CD4-positive, alpha-beta memory T cell (primary cell): ENCODE data around the gene TRIM75. TPM values are rescaled to one million over a fixed set of nuclear protein-coding genes. Genes with fewer than 3 reads are reported as not detected.
"Not testable (repeated sequence)": the region's sequence is repeated elsewhere in the genome, so short reads cannot be mapped to it uniquely, and the experiment has no call there.

ENCODE experiments used
- CTCF ChIA-PET: fragments of 350-600 bp; sonication (Branson Sonifier 250); formaldehyde crosslinking; loops from one replicate; lab custom pipeline; 2021; ENCODE audit warnings: inconsistent platforms; ENCODE audit not compliant: partially characterized antibody; lab: Charles Lee
- POLR2A ChIA-PET: fragments of 350-600 bp; sonication (Branson Sonifier 250); formaldehyde crosslinking; loops from one replicate; lab custom pipeline; 2021; ENCODE audit not compliant: partially characterized antibody; lab: Charles Lee
- DNase-seq, 5 donors: peaks; one replicate each; pipeline versions ENCODE4 v3.0.0 to v3.0.0-alpha.2; 2020 to 2022; ENCODE audit warnings: mixed read lengths in 1 of 5
- H3K27ac ChIP-seq: one replicate; pipeline ENCODE4 v1.7.0; 2013; ENCODE audit warnings: low read depth, low read length
- H3K27me3 ChIP-seq: 2 replicates; pipeline ENCODE4 v1.7.0; 2013; ENCODE audit warnings: mild to moderate bottlenecking, low read length, moderate library complexity; ENCODE audit not compliant: insufficient read depth
- H3K36me3 ChIP-seq: 2 replicates; pipeline ENCODE4 v1.7.0; 2013; ENCODE audit warnings: mild to moderate bottlenecking, low read length, moderate library complexity; ENCODE audit not compliant: insufficient read depth
- H3K4me1 ChIP-seq: 2 replicates; pipeline ENCODE4 v1.7.0; 2013; ENCODE audit warnings: mild to moderate bottlenecking, low read length, moderate library complexity; ENCODE audit not compliant: insufficient read depth
- H3K4me3 ChIP-seq, 2 donors: one replicate each; pipeline ENCODE4 v1.7.0; 2013; ENCODE audit warnings: low read length in 2 of 2, mild to moderate bottlenecking in 1 of 2
- H3K9me3 ChIP-seq, 2 donors: one replicate each; pipeline ENCODE4 v1.7.0; 2013; ENCODE audit warnings: low read length in 2 of 2, control low read depth in 1 of 2; ENCODE audit not compliant: control insufficient read depth in 1 of 2
- H3K27ac Mint-ChIP-seq, 7 donors: one replicate each; pipeline ENCODE4 v1.8.0; 2020 to 2021; ENCODE audit warnings: mixed read lengths in 7 of 7, mild to moderate bottlenecking in 6 of 7, inconsistent platforms in 3 of 7, moderate library complexity in 3 of 7
- H3K27me3 Mint-ChIP-seq, 2 donors: one replicate each; pipeline ENCODE4 v1.8.0; 2020 to 2021; ENCODE audit warnings: mixed read lengths in 2 of 2
- H3K36me3 Mint-ChIP-seq, 2 donors: one replicate each; pipeline ENCODE4 v1.8.0; 2020 to 2021; ENCODE audit warnings: mixed read lengths in 2 of 2, inconsistent platforms in 1 of 2, mild to moderate bottlenecking in 1 of 2
- H3K4me1 Mint-ChIP-seq, 4 donors: one replicate each; pipeline ENCODE4 v1.8.0; 2020 to 2021; ENCODE audit warnings: mixed read lengths in 4 of 4, mild to moderate bottlenecking in 1 of 4
- H3K4me3 Mint-ChIP-seq, 8 donors: one replicate each; pipeline ENCODE4 v1.8.0; 2020 to 2021; ENCODE audit warnings: mixed read lengths in 8 of 8, mild to moderate bottlenecking in 7 of 8, moderate library complexity in 6 of 8, inconsistent platforms in 3 of 8
- H3K9me3 Mint-ChIP-seq, 8 donors: one replicate each; pipeline ENCODE4 v1.8.0; 2020 to 2021; ENCODE audit warnings: mixed read lengths in 8 of 8, mild to moderate bottlenecking in 5 of 8, inconsistent platforms in 3 of 8, moderate library complexity in 1 of 8
- intact Hi-C: fragments of 100-400 bp; cut with micrococcal nuclease; formaldehyde crosslinking; loops from one replicate; pipeline ENCODE4 v1.15.1; 2023
- polyA plus RNA-seq, 2 donors: library from polyadenylated mRNA; unstranded; fragments of 300-500 nt; fragmentation: Illumina TruSeq; gene quantifications; one replicate each; pipeline ENCODE4 v1.2.3, GENCODE V29; 2021
- total RNA-seq, 2 experiments: library from RNA; stranded (reverse); gene quantifications; one replicate each; pipeline ENCODE4 v1.2.3, GENCODE V29; 2021

Gene TRIM75
- total and polyA plus RNA-seq, 4 experiments from 2014 or later, result not detected

DNA sequence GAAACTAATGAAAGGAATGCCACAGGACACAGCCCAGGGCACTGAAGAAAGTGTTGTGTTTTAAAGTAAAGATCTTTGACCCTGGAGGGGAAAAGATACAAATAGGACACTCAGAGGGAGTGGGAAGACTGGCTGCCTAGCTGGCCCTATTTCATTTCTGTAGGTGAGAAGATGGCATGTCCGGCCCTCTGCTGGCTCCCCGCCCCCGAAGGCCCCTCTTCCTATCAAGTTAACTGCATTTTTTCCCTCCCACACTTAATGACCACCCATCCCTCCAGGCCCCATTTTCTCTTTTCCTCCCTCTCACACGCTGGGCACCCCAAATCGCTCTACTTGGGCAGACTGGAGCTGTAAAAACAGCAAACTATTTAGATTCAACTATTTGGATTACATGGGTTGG lies 5.5 kb upstream of the TRIM75 start:
- peaks cover 0 to 4% of the 10 kb centered on the region in 2 donors for H3K27me3 Mint-ChIP-seq
- no peaks in the 10 kb centered on the region for H3K36me3 Mint-ChIP-seq
- no peaks in the 10 kb centered on the region for H3K9me3 ChIP-seq
- no peaks in the 10 kb centered on the region for H3K36me3 ChIP-seq
- intact Hi-C loops, result no loop called here
- H3K9me3 Mint-ChIP-seq, result peaks cover 0 to 1% (median 0%) of the 10 kb centered on the region in 8 donors
- ChIA-PET CTCF (no interaction called here), POLR2A (no interaction called here)
- H3K27me3 ChIP-seq, result no peaks in the 10 kb centered on the region
- H3K4me3 ChIP-seq, result no peak overlapping the region
- H3K4me1 Mint-ChIP-seq, result no peaks in the 10 kb centered on the region
- no peaks in the 10 kb centered on the region for H3K4me1 ChIP-seq
- H3K27ac ChIP-seq, result no peak overlapping the region
- DNase-seq, result no peak
- no peak overlapping the region for H3K4me3 Mint-ChIP-seq
- no peak overlapping the region for H3K27ac Mint-ChIP-seq

- POLR2A ChIA-PET, result no interaction called here
- Histone ChIP-seq H3K4me3 (no peak overlapping the region), H3K27ac (no peak overlapping the region), H3K36me3 (no peaks in the 10 kb centered on the region), H3K4me1 (no peaks in the 10 kb centered on the region), H3K9me3 (no peaks in the 10 kb centered on the region), H3K27me3 (no peaks in the 10 kb centered on the region)
- Mint-ChIP-seq H3K27me3 (peaks cover 0 to 2% of the 10 kb centered on the region in 2 donors), H3K4me1 (no peaks in the 10 kb centered on the region), H3K36me3 (no peaks in the 10 kb centered on the region), H3K27ac (no peak overlapping the region), H3K9me3 (no peaks in the 10 kb centered on the region), H3K4me3 (no peak overlapping the region)
- DNase-seq, result no peak
- intact Hi-C loops, result no loop called here
- CTCF ChIA-PET, result no interaction called here
These were observed 1.0 kb upstream of the TRIM75 start for GRCh38 chr4:165052627-165053026.

DNA sequence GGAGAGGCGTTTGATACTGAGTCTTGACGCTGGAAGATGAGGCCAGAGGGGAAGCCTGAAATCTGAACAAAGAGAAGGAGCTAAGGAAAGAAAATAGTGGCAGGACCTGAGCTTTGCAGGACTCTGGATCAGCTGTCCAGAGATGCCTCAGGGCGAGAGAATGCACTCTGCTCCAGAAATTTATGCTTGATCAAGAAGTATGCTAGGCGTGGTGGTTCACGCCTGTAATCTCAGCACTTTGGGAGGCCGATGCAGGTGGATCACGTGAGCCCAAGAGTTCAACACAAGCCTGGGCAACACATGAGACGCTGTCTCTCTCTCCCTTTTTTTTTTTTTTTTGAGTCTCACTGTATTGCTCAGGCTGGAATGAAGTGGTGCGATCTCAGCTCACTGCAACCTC lies 1.9 kb downstream of the TRIM75 start:
- POLR2A ChIA-PET, result no interaction called here

GRCh38 chr4:165058666-165059065 lies 5.0 kb downstream of the TRIM75 start:
- no peaks in the 10 kb centered on the region for H3K4me1 Mint-ChIP-seq
- H3K36me3 Mint-ChIP-seq, result no peaks in the 10 kb centered on the region
- Histone ChIP-seq H3K4me3 (no peak overlapping the region), H3K9me3 (no peaks in the 10 kb centered on the region), H3K27ac (no peak overlapping the region), H3K27me3 (no peaks in the 10 kb centered on the region), H3K36me3 (no peaks in the 10 kb centered on the region), H3K4me1 (no peaks in the 10 kb centered on the region)
- H3K9me3 Mint-ChIP-seq, result no peaks in the 10 kb centered on the region
- no peak for DNase-seq
- H3K27ac Mint-ChIP-seq, result no peak overlapping the region
- no peak overlapping the region for H3K4me3 Mint-ChIP-seq
- ChIA-PET POLR2A (no interaction called here), CTCF (no interaction called here)
- peaks cover 0 to 5% of the 10 kb centered on the region in 2 donors for H3K27me3 Mint-ChIP-seq
- intact Hi-C loops, result no loop called here

More for the DNA sequence above, 1.9 kb downstream of the TRIM75 start:
- Histone ChIP-seq H3K4me1 (no peaks in the 10 kb centered on the region), H3K27me3 (no peaks in the 10 kb centered on the region), H3K27ac (no peak overlapping the region), H3K9me3 (no peaks in the 10 kb centered on the region), H3K4me3 (no peak overlapping the region), H3K36me3 (no peaks in the 10 kb centered on the region)
- no peaks in the 10 kb centered on the region for H3K9me3 Mint-ChIP-seq
- DNase-seq, result no peak
- H3K4me1 Mint-ChIP-seq, result no peaks in the 10 kb centered on the region
- H3K4me3 Mint-ChIP-seq, result no peak overlapping the region
- H3K36me3 Mint-ChIP-seq, result no peaks in the 10 kb centered on the region
- intact Hi-C loops, result no loop called here
- CTCF ChIA-PET, result interaction anchor here (0.6 kb wide), 1 partner anchor 30 kb away, joined by 3 read pairs; no protein-coding TSS in a partner anchor
- no peak overlapping the region for H3K27ac Mint-ChIP-seq
- H3K27me3 Mint-ChIP-seq, result peaks cover 0 to 5% of the 10 kb centered on the region in 2 donors

- no peaks in the 10 kb centered on the region for H3K4me1 ChIP-seq
- no peaks in the 10 kb centered on the region for H3K36me3 ChIP-seq
- ChIA-PET CTCF (no interaction called here), POLR2A (no interaction called here)
- Mint-ChIP-seq H3K9me3 (no peaks in the 10 kb centered on the region), H3K27me3 (peaks cover 0 to 5% of the 10 kb centered on the region in 2 donors), H3K4me1 (no peaks in the 10 kb centered on the region), H3K36me3 (no peaks in the 10 kb centered on the region), H3K4me3 (no peak overlapping the region), H3K27ac (no peak overlapping the region)
- no peak for DNase-seq
- intact Hi-C loops, result no loop called here
- no peaks in the 10 kb centered on the region for H3K9me3 ChIP-seq
- H3K27ac ChIP-seq, result no peak overlapping the region
- H3K27me3 ChIP-seq, result no peaks in the 10 kb centered on the region
- H3K4me3 ChIP-seq, result no peak overlapping the region
These were observed 5.7 kb downstream of the TRIM75 start for GRCh38 chr4:165059386-165059785.

DNA sequence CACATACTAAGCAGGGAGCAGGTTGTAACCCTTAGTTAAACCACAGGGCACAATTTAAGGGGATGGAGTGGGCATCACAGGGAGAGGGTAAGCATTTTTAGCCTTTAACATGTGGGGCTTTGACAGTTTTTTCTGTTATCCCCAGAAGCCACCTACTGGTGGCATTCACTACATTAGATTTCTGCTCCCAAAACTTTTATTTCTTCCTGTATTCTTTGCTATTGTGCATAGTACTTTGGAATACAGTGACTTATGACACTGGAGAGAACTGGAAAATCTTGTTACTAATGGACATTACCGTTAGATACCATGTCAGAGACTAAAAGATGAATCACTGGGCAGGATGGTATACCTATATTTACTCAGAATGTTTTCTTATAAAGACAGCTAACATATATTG lies 7.3 kb downstream of the TRIM75 start:
- CTCF ChIA-PET, result no interaction called here
- POLR2A ChIA-PET, result no interaction called here
- Histone ChIP-seq H3K36me3 (no peaks in the 10 kb centered on the region), H3K9me3 (no peaks in the 10 kb centered on the region), H3K4me3 (no peak overlapping the region), H3K27ac (no peak overlapping the region), H3K27me3 (no peaks in the 10 kb centered on the region), H3K4me1 (no peaks in the 10 kb centered on the region)
- H3K36me3 Mint-ChIP-seq, result no peaks in the 10 kb centered on the region
- H3K27me3 Mint-ChIP-seq, result peaks cover 0 to 3% of the 10 kb centered on the region in 2 donors
- intact Hi-C loops, result no loop called here
- DNase-seq, result no peak
- no peak overlapping the region for H3K4me3 Mint-ChIP-seq
- H3K4me1 Mint-ChIP-seq, result no peaks in the 10 kb centered on the region
- H3K9me3 Mint-ChIP-seq, result no peaks in the 10 kb centered on the region
- no peak overlapping the region for H3K27ac Mint-ChIP-seq

DNA sequence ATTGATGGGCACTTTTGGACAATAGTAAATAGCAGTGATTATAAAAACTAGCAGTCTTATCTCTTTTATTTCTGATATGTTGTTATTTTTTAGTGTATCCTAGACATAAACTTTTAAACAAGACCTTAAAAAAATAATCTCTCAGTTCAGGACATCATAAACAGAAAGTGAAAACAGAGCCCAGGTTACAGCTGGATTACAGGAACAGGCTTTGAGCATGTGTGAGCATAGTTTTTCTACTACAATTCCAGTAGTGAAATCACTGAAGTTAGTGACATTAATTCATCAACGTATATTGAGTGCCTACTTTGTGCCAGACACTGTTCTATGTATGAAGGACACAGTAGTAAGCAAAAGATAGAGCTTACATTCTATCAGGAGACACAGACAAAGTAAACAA lies 16.9 kb downstream of the TRIM75 start:
- Mint-ChIP-seq H3K9me3 (peaks cover 0 to 2% (median 0%) of the 10 kb centered on the region in 8 donors), H3K4me3 (no peak overlapping the region), H3K27me3 (no peaks in the 10 kb centered on the region), H3K4me1 (no peaks in the 10 kb centered on the region), H3K36me3 (peaks cover 3 to 7% of the 10 kb centered on the region in 2 donors), H3K27ac (no peak overlapping the region)
- no peak overlapping the region for H3K27ac ChIP-seq
- H3K9me3 ChIP-seq, result no peaks in the 10 kb centered on the region
- intact Hi-C loops, result no loop called here
- H3K4me3 ChIP-seq, result no peak overlapping the region
- H3K4me1 ChIP-seq, result no peaks in the 10 kb centered on the region
- DNase-seq, result no peak
- ChIA-PET POLR2A (no interaction called here), CTCF (no interaction called here)
- H3K36me3 ChIP-seq, result no peaks in the 10 kb centered on the region
- H3K27me3 ChIP-seq, result no peaks in the 10 kb centered on the region

DNA sequence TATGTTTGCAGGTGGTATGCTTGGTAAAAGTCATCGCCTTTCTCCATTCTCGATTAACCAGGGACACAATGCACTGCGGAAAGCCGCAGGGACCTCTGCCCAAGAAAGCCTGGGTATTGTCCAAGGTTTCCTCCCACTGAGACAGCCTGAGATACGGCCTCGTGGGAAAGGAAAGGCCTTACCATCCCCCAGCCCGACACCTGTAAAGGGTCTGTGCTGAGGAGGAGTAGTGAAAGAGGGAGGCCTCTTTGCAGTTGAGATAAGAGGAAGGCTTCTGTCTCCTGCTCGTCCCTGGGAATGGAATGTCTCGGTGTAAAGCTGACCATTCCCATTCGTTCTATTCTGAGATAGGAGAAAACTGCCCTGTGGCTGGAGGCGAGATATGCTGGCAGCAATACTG lies 19.7 kb downstream of the TRIM75 start:
- H3K9me3 Mint-ChIP-seq, H3K4me3 Mint-ChIP-seq, H3K4me3 ChIP-seq, intact Hi-C loops, H3K27ac Mint-ChIP-seq, POLR2A ChIA-PET, H3K27me3 Mint-ChIP-seq, H3K9me3 ChIP-seq, H3K36me3 ChIP-seq, H3K4me1 Mint-ChIP-seq, H3K27ac ChIP-seq, H3K27me3 ChIP-seq, DNase-seq, H3K4me1 ChIP-seq, CTCF ChIA-PET: not testable (repeated sequence)
- peaks cover 14 to 18% of the 10 kb centered on the region in 2 donors for H3K36me3 Mint-ChIP-seq
